Right hindlimb (tissue), 1 donor: ENCODE measurements around the gene MRNIP.
"Not testable (repeated sequence)": the region's sequence is repeated elsewhere in the genome, so short reads cannot be mapped to it uniquely, and the experiment has no call there.

Experiments
- DNase-seq: peaks from one replicate; pipeline ENCODE4 v3.0.0-alpha.2; 2018

MRNIP gene

GRCh38 chr5:179802207-179802883 lies 56.3 kb downstream of the MRNIP start:
- DNase-seq: no peak

- DNase-seq: peak; percentile 81
These were observed 57.1 kb downstream of the MRNIP start for GRCh38 chr5:179801304-179802206.

GRCh38 chr5:179800696-179801201 lies 57.9 kb downstream of the MRNIP start:
- DNase-seq: no peak

- DNase-seq: no peak
These were observed 58.4 kb downstream of the MRNIP start for GRCh38 chr5:179800071-179800695.

- no peak for DNase-seq
These were observed 59.0 kb downstream of the MRNIP start for GRCh38 chr5:179799644-179799973.

GRCh38 chr5:179798771-179799643 lies 59.6 kb downstream of the MRNIP start:
- no peak for DNase-seq

GRCh38 chr5:179798144-179798770 lies 60.4 kb downstream of the MRNIP start:
- DNase-seq: no peak

- DNase-seq: no peak
These were observed 60.9 kb downstream of the MRNIP start for GRCh38 chr5:179797741-179798140.

GRCh38 chr5:179796877-179797608 lies 61.6 kb downstream of the MRNIP start:
- no peak for DNase-seq

GRCh38 chr5:179795863-179796833 lies 62.5 kb downstream of the MRNIP start:
- peak; percentile 84 for DNase-seq

- DNase-seq: peak; percentile 50
These were observed 63.4 kb downstream of the MRNIP start for GRCh38 chr5:179795049-179795862.

GRCh38 chr5:179794575-179794974 lies 64.0 kb downstream of the MRNIP start:
- DNase-seq: peak; percentile 23

GRCh38 chr5:179794171-179794570 lies 64.4 kb downstream of the MRNIP start:
- peak; percentile 21 for DNase-seq

- DNase-seq: peak; percentile 86
These were observed 65.0 kb downstream of the MRNIP start, which contains the start of gene LTC4S for GRCh38 chr5:179793468-179794139. Gene LTC4S, plus strand, starts transcription at chr5:179793986. Its CDS starts 95 bp downstream, at chr5:179794081.

- peak; percentile 25 for DNase-seq
These were observed 65.8 kb downstream of the MRNIP start for GRCh38 chr5:179792612-179793467.

GRCh38 chr5:179791881-179792611 lies 66.6 kb downstream of the MRNIP start:
- DNase-seq: peak; percentile 41

- not testable (repeated sequence) for DNase-seq
These were observed 69.3 kb downstream of the MRNIP start for GRCh38 chr5:179789278-179789677.
